ENCODE results near the gene ROBO3.

- TF ChIP-seq, protein P1, sequence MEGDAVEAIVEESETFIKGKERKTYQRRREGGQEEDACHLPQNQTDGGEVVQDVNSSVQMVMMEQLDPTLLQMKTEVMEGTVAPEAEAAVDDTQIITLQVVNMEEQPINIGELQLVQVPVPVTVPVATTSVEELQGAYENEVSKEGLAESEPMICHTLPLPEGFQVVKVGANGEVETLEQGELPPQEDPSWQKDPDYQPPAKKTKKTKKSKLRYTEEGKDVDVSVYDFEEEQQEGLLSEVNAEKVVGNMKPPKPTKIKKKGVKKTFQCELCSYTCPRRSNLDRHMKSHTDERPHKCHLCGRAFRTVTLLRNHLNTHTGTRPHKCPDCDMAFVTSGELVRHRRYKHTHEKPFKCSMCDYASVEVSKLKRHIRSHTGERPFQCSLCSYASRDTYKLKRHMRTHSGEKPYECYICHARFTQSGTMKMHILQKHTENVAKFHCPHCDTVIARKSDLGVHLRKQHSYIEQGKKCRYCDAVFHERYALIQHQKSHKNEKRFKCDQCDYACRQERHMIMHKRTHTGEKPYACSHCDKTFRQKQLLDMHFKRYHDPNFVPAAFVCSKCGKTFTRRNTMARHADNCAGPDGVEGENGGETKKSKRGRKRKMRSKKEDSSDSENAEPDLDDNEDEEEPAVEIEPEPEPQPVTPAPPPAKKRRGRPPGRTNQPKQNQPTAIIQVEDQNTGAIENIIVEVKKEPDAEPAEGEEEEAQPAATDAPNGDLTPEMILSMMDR (IDR thresholded peaks at IDR 0.05): no peak
- TF ChIP-seq POLR2AphosphoS5 (IDR thresholded peaks at IDR 0.05; ENCODE audit: insufficient read depth in 1 of 2, low read depth in 1 of 2) (no peak), POLR2A (IDR thresholded peaks at IDR 0.05) (no peak)
Observed at GRCh38 chr11:124887667-124888013, 22.4 kb downstream of the ROBO3 start.

Measured in vagina (tissue), 2 donors.